ENCODE results near the gene MCL1. TPM values are rescaled to one million over a fixed set of nuclear protein-coding genes. Genes with fewer than 3 reads are reported as not detected.
"Not testable (repeated sequence)": the region's sequence is repeated elsewhere in the genome, so short reads cannot be mapped to it uniquely, and the experiment has no call there.

Gene MCL1
- total RNA-seq, 1 donor from 2014 or later = 246 TPM

- not testable (repeated sequence) for DNase-seq (ENCODE audit: extremely low read depth, low read depth, low spot score)
Observed at GRCh38 chr1:150573648-150574071, 5.8 kb downstream of the MCL1 start.

- no peak for DNase-seq (ENCODE audit: extremely low read depth, low read depth, low spot score)
Observed at GRCh38 chr1:150572918-150573647, 6.3 kb downstream of the MCL1 start.

GRCh38 chr1:150568594-150568966 lies 10.8 kb downstream of the MCL1 start:
- DNase-seq (ENCODE audit: extremely low read depth, low read depth, low spot score) = no peak

GRCh38 chr1:150567717-150568593 lies 11.5 kb downstream of the MCL1 start:
- DNase-seq (ENCODE audit: extremely low read depth, low read depth, low spot score) = no peak

- DNase-seq (ENCODE audit: extremely low read depth, low read depth, low spot score) = no peak
Observed at GRCh38 chr1:150567341-150567716, 12.1 kb downstream of the MCL1 start.

- DNase-seq (ENCODE audit: extremely low read depth, low read depth, low spot score) = no peak
Observed at GRCh38 chr1:150566589-150567340, 12.6 kb downstream of the MCL1 start.

GRCh38 chr1:150565240-150565991 lies 14.0 kb downstream of the MCL1 start:
- DNase-seq (ENCODE audit: extremely low read depth, low read depth, low spot score) = not testable (repeated sequence)

GRCh38 chr1:150564051-150564991 lies 15.1 kb downstream of the MCL1 start:
- no peak for DNase-seq (ENCODE audit: extremely low read depth, low read depth, low spot score)

- DNase-seq (ENCODE audit: extremely low read depth, low read depth, low spot score) = no peak
Observed at GRCh38 chr1:150563340-150564038, 15.9 kb downstream of the MCL1 start.

GRCh38 chr1:150562446-150563339 lies 16.7 kb downstream of the MCL1 start:
- no peak for DNase-seq (ENCODE audit: extremely low read depth, low read depth, low spot score)

GRCh38 chr1:150561974-150562445 lies 17.4 kb downstream of the MCL1 start:
- no peak for DNase-seq (ENCODE audit: extremely low read depth, low read depth, low spot score)

GRCh38 chr1:150561254-150561973 lies 18.0 kb downstream of the MCL1 start:
- DNase-seq (ENCODE audit: extremely low read depth, low read depth, low spot score) = no peak

- DNase-seq (ENCODE audit: extremely low read depth, low read depth, low spot score) = no peak
Observed at GRCh38 chr1:150560576-150561253, 18.7 kb downstream of the MCL1 start.

GRCh38 chr1:150560011-150560438 lies 19.4 kb downstream of the MCL1 start:
- no peak for DNase-seq (ENCODE audit: extremely low read depth, low read depth, low spot score)

- DNase-seq (ENCODE audit: extremely low read depth, low read depth, low spot score) = no peak
Observed at GRCh38 chr1:150559656-150560010, 19.8 kb downstream of the MCL1 start.
